ENCODE results near the gene ADGRL3.

- no peak for TF ChIP-seq CTCF (IDR thresholded peaks at IDR 0.05)
- no peak for TF ChIP-seq EZH2 (IDR thresholded peaks at IDR 0.05)
- no peak for TF ChIP-seq EZH2phosphoT487 (IDR thresholded peaks at IDR 0.05)
Observed at GRCh38 chr4:62080431-62080830, 880.3 kb downstream of the ADGRL3 start.

All from neural progenitor cell (in vitro differentiated cells).